ENCODE results near the gene SCAF4. TPM values are rescaled to one million over a fixed set of nuclear protein-coding genes. Genes with fewer than 3 reads are reported as not detected.
"Not testable (repeated sequence)": the region's sequence is repeated elsewhere in the genome, so short reads cannot be mapped to it uniquely, and the experiment has no call there.

The SCAF4 gene
- total RNA-seq, 2 experiments from 2014 or later, result 52.0 to 53.9 TPM

DNA sequence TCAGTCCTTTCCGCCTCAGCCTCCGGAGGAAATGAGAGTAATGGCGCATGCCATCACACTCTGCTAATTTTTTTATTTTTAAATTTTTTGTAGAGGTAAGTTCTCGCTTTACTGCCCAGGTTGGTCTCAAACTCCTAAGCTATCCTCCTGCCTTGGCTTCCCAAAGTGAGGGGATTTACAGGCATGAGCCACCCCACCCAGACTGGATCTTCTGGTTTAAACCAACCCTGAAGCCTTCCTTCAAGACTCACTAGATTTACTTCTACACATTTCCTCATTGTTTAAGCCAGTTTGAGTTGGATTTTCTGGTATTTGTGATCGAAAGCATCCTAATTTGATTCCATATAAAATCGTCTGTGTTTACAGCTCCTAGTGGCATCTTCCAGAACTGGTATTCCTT is 23.1 kb upstream of the SCAF4 start:
- H3K4me1 Mint-ChIP-seq, result no peaks in the 10 kb centered on the region

DNA sequence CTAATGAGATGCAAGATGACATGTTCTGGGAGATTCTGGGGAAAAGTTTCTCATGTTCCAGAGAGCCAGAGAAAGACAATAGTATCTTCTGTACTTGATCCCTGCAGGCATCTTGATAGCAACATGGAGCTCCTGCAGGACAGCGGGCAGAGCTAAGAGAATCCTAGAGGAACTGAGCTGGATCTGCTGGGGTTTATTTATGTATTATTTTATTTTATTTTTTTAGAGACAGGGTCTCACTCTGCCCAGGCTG is 22.7 kb upstream of the SCAF4 start:
- CTCF ChIA-PET, result no interaction called here
- H3K9me3 Mint-ChIP-seq (ENCODE audit: low read depth), result no peaks in the 10 kb centered on the region
- H3K4me1 Mint-ChIP-seq, result no peaks in the 10 kb centered on the region
- no peak for ATAC-seq
- DNase-seq, result no peak
- no peak overlapping the region for H3K27ac Mint-ChIP-seq
- H3K4me3 Mint-ChIP-seq, result no peak overlapping the region
- no peaks in the 10 kb centered on the region for H3K36me3 Mint-ChIP-seq
- H3K27me3 Mint-ChIP-seq, result no peaks in the 10 kb centered on the region

More for the DNA sequence above, 23.1 kb upstream of the SCAF4 start:
- CTCF ChIA-PET, result no interaction called here
- DNase-seq (no peak), ATAC-seq (no peak)
- H3K9me3 Mint-ChIP-seq (ENCODE audit: low read depth), result no peaks in the 10 kb centered on the region
- no peaks in the 10 kb centered on the region for H3K27me3 Mint-ChIP-seq
- H3K36me3 Mint-ChIP-seq, result no peaks in the 10 kb centered on the region
- H3K27ac Mint-ChIP-seq, result no peak overlapping the region
- no peak overlapping the region for H3K4me3 Mint-ChIP-seq

DNA sequence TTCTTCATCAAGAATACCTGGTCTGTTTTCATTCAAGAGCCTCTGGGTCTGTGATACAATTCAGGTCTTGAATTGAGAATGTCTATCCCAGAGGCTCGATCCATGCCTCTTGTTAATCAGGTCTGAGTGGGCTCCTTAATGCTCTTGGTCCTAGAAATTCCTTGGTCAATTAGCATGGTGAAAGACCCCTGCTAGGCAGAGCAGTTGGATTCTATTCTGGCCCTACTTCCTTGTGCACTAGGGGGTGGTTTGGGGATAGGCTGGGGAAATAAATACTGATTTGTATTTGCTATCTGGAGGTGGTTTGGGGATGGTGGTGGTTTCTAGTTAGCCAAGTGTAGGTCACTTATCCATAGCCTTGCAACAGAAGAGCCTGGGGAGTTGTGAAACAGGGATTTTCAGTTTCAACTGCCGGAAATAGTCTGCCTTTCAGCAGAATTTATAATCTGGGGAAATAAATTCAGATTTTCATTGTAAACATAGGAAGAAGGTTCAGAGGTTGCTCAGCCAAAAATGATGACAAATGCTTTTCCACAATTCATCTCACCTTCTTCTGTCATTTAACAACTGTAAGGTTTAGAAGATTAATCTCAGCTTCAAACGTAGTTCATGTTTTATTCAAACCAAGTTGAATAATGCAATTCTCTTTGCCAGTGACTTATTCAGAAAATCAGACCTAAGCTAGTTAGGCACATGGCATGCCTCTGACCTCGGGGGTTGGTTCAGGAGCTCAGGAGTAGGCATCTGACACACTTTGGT is 22.2 kb upstream of the SCAF4 start:
- Mint-ChIP-seq H3K9me3 (ENCODE audit: low read depth) (no peaks in the 10 kb centered on the region), H3K27me3 (peaks cover under 1% of the 10 kb centered on the region), H3K4me3 (no peak overlapping the region), H3K4me1 (no peaks in the 10 kb centered on the region), H3K27ac (no peak overlapping the region), H3K36me3 (no peaks in the 10 kb centered on the region)
- CTCF ChIA-PET, result interaction anchor here (0.6 kb wide), 1 partner anchor 952 kb away, joined by 3 read pairs; no protein-coding TSS in a partner anchor
- DNase-seq (no peak), ATAC-seq (no peak)

DNA sequence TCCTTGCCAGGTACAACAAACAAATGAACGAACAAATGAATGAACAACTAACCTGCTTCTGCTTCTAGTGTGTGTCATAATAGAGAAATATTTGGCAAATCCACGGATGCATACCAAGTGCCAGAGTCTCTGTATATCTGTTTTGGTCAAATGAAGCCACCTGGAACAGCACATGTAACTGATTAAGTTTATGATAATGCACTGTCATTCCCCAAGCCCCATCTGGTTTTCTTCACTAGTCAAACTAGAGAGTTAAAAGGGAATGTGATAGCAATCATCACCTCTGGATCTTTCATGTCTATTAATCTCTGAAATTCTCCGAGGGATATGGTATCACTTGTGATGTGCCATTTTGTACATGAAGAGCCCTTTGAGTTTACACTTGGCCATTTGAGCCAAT is 21.0 kb upstream of the SCAF4 start:
- Mint-ChIP-seq H3K4me1 (no peaks in the 10 kb centered on the region), H3K27ac (no peak overlapping the region), H3K4me3 (no peak overlapping the region), H3K36me3 (no peaks in the 10 kb centered on the region), H3K27me3 (peaks cover 2% of the 10 kb centered on the region), H3K9me3 (ENCODE audit: low read depth) (no peaks in the 10 kb centered on the region)
- CTCF ChIA-PET, result no interaction called here
- DNase-seq (no peak), ATAC-seq (no peak)

DNA sequence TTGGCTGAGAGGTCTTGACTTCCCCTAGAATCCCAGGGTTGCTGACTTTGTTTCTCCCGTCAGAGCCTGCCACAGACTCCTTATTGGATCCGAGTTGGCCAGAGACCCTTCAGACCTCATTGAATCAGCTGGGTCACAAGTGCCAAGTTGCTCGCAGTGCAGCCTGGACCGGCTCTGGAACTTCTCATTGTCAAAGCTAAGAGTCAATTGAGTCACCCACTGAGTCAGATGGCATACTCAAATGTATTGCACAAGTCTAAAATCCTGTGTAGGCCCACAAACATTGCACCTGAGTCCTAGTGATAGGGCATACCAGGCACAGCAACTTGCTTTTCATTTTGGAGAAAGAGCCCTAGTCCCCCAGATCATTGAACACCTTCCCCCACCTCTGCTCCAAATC is 20.4 kb upstream of the SCAF4 start:
- Mint-ChIP-seq H3K9me3 (ENCODE audit: low read depth) (no peaks in the 10 kb centered on the region), H3K36me3 (no peaks in the 10 kb centered on the region), H3K27me3 (peaks cover 2% of the 10 kb centered on the region), H3K4me1 (no peaks in the 10 kb centered on the region), H3K27ac (no peak overlapping the region), H3K4me3 (no peak overlapping the region)
- CTCF ChIA-PET, result no interaction called here
- DNase-seq (no peak), ATAC-seq (no peak)

DNA sequence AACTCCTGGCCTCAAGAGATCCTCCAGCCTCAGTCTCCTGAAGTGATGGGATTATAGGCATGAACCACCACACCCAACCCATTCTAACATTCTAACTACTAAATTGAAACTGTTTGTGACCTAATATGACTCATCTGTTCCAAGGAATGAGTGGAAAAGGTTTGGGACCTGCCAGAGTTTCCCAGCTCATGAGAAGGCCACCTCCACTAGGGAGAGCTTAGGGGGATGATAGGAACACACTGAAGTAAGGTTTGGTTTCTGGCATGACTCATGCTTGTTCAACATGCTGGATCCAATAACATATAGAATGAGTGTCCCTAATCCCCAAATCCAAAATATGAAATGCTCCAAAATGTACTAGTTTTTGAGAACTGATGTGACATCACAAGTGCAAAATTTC is 18.9 kb upstream of the SCAF4 start:
- H3K4me1 Mint-ChIP-seq, result no peaks in the 10 kb centered on the region
- H3K36me3 Mint-ChIP-seq, result peaks cover 4% of the 10 kb centered on the region
- ATAC-seq, result no peak
- no peak overlapping the region for H3K4me3 Mint-ChIP-seq
- H3K9me3 Mint-ChIP-seq (ENCODE audit: low read depth), result peaks cover 4% of the 10 kb centered on the region
- DNase-seq, result no peak
- CTCF ChIA-PET, result no interaction called here
- H3K27me3 Mint-ChIP-seq, result peaks cover 2% of the 10 kb centered on the region
- H3K27ac Mint-ChIP-seq, result no peak overlapping the region

DNA sequence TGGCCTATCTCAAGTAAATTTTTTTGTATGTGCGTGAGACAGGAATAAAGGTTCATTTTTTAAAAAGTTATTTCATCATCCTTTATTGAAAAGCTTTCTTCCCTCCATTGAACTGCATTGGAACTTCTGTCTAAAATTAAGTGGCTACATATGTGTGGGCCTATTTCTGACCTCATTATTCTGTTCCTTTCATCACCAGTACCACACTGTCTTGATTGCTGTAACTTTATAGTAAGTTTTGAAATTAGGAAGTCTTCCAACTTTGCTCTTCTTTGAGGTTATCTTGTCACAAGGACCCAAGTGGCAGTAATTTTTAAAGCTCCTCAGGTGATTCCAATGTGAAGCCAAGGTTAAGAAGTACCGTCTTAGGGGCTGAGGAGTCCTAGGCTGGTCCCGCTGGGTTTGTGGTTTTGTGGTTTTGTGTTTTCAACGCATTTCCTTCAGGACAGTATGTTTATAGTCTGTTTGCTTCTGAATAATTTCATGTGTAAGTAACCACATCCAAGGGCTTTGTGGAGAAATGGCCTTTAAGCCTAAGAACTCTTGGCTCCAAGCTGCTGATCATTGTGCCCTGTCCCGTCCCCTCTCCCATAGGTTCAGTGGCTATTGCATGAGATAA is 12.4 kb upstream of the SCAF4 start:
- peaks cover 2% of the 10 kb centered on the region for H3K27me3 Mint-ChIP-seq
- no peak for ATAC-seq
- peaks cover 9% of the 10 kb centered on the region for H3K36me3 Mint-ChIP-seq
- no peak overlapping the region for H3K4me3 Mint-ChIP-seq
- no peak overlapping the region for H3K27ac Mint-ChIP-seq
- DNase-seq, result no peak
- CTCF ChIA-PET, result no interaction called here
- peaks cover 8% of the 10 kb centered on the region for H3K9me3 Mint-ChIP-seq (ENCODE audit: low read depth)
- H3K4me1 Mint-ChIP-seq, result peaks cover 3% of the 10 kb centered on the region

DNA sequence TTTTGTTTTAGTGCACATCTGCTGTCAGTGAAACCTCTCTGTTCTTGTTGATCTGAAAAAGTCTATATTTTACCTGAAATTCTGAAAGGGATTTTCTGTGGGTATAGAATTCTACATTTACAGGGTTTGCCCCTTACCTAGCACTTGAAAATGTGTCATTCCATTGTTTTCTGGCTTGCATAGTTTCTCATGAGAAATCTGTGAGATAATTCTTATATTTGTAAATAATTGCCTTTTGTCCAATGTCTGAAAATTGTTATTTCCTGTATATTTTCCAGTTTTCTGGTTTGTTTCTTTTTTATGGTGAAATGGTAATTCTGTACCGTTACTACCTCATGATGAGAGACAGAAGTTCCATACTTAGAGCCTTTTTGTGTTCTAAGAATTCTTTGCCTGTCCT is 11.8 kb upstream of the SCAF4 start:
- no peak for ATAC-seq
- H3K4me3 Mint-ChIP-seq, result no peak overlapping the region
- CTCF ChIA-PET, result no interaction called here
- DNase-seq, result no peak
- H3K27ac Mint-ChIP-seq, result no peak overlapping the region
- H3K36me3 Mint-ChIP-seq, result peaks cover 9% of the 10 kb centered on the region
- no peaks in the 10 kb centered on the region for H3K27me3 Mint-ChIP-seq
- peaks cover 8% of the 10 kb centered on the region for H3K9me3 Mint-ChIP-seq (ENCODE audit: low read depth)
- H3K4me1 Mint-ChIP-seq, result peaks cover 3% of the 10 kb centered on the region

DNA sequence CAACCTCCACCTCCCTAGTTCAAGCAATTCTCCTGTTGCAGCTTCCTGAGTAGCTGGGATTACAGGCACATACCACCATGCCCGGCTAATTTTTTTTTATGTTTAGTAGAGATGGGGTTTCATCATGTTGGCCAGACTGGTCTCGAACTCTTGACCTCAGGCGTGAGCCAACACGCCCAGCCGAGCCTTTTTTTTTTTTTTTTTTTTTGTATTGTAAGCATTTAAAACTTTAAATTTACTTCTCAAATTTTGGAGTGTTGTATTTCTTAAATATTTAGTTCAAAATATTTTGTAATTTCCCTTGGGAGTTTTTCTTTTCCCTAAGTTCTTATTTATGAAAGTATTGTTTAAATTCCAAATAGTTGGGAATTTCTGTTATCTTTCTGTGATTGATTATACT is 9.2 kb upstream of the SCAF4 start:
- peaks cover 3% of the 10 kb centered on the region for H3K4me1 Mint-ChIP-seq
- CTCF ChIA-PET, result no interaction called here
- peaks cover 8% of the 10 kb centered on the region for H3K36me3 Mint-ChIP-seq
- peaks cover 6% of the 10 kb centered on the region for H3K9me3 Mint-ChIP-seq (ENCODE audit: low read depth)
- no peaks in the 10 kb centered on the region for H3K27me3 Mint-ChIP-seq
- H3K27ac Mint-ChIP-seq, result no peak overlapping the region
- DNase-seq, result no peak
- ATAC-seq, result no peak
- no peak overlapping the region for H3K4me3 Mint-ChIP-seq

DNA sequence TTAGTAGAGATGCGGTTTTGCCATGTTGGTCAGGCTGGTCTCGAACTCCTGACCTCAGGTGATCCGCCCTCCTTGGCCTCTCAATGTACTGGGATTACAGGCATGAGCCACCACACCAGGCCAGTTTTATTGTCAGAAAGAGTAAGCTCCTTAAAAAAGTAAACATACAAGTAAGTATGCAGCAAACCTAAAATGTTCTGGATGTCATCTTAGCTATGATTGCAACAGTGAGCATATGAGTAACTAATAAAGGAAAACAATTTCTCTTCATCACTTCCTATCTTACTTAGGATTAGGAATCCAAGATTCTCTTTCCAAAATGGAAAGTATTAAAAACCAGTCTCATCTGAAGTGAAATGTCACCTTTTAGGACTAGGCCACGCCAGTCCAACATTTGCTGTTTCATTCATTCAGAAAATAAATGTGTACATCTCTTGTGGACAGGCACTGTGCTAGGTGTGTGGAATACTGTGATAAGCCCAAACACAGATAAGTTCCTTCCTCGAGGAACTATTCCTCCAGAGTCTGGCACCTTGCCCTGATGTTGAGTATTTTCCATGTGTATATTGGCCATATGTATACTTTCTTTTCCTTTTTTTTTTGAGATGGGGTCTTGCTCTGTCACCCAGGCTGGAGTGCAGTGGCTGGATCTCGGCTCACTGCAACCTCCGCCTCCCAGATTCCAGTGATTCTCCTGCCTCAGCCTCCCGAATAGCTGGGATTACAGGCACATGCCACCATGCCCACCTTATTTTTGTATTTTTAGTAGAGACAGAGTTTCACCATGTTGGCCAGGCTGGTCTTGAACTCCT is 5.9 kb upstream of the SCAF4 start:
- CTCF ChIA-PET, result interaction anchor here (0.7 kb wide), 1 partner anchor 405 kb away, joined by 3 read pairs; no protein-coding TSS in a partner anchor

DNA sequence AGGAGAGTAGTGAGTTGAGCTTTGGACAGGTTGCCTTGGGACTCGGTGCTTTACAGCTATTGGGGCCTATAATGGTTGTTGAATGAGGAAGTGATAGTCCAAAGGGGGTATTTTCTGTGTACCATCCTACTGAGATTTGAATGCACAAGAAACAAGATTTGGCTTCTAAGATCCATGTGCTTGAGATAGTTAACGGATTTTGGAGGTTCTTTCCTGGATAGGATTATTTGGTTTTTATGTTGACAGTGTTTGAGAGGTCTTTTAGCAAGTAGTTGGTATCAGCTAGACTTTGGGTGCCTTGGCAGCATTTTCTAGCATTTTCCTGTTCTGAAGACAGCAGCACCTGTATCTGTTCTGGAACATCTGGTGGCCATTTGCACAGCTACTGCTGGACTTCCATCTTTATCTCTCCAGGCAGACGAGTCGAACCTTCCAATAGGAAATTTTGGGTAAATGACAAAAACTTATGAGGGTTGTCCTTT is 3.6 kb upstream of the SCAF4 start:
- DNase-seq, result no peak
- Mint-ChIP-seq H3K9me3 (ENCODE audit: low read depth) (no peaks in the 10 kb centered on the region), H3K4me3 (no peak overlapping the region), H3K27me3 (no peaks in the 10 kb centered on the region), H3K4me1 (peaks cover under 1% of the 10 kb centered on the region), H3K27ac (no peak overlapping the region), H3K36me3 (peaks cover 1% of the 10 kb centered on the region)
- no peak for ATAC-seq
- CTCF ChIA-PET, result no interaction called here

More for the DNA sequence above, 5.9 kb upstream of the SCAF4 start:
- not testable (repeated sequence) for H3K4me1 Mint-ChIP-seq; DNase-seq; ATAC-seq; H3K27me3 Mint-ChIP-seq; H3K27ac Mint-ChIP-seq; H3K4me3 Mint-ChIP-seq; H3K9me3 Mint-ChIP-seq (ENCODE audit: low read depth); H3K36me3 Mint-ChIP-seq

DNA sequence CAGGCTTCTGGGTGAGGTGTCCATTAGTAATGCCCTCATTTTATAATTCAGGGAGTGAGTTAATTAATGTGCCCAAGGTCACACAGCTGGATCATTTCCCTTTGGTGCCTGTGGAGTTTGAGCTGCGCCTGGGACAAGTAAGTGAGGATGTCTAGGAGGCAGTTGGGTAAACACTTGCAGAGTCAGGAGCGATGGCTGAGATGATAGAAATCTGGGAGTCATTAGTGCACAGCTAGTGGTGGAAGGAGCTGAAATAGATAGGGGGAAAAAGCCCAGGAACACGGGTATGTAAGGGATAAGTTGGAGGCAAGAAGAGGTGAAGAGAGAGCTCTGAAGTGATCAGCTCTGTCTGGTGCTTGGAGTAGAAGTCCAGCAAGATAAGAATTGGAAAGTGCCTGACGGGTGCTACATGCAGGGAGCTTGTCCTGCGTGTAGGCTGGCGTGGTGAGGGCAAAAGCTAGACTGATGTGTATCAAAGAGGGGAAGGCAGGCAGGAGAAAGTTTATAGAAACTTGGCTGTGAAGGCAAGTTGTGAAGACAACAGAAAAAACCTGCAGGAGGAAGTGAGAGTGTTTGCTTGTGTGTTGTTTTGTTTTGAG is 1.7 kb upstream of the SCAF4 start:
- no peak overlapping the region for H3K27ac Mint-ChIP-seq
- peaks cover 7% of the 10 kb centered on the region for H3K4me1 Mint-ChIP-seq
- no peaks in the 10 kb centered on the region for H3K9me3 Mint-ChIP-seq (ENCODE audit: low read depth)
- DNase-seq (no peak), ATAC-seq (no peak)
- peaks cover 2% of the 10 kb centered on the region for H3K36me3 Mint-ChIP-seq
- no peaks in the 10 kb centered on the region for H3K27me3 Mint-ChIP-seq
- CTCF ChIA-PET, result no interaction called here
- H3K4me3 Mint-ChIP-seq, result no peak overlapping the region

DNA sequence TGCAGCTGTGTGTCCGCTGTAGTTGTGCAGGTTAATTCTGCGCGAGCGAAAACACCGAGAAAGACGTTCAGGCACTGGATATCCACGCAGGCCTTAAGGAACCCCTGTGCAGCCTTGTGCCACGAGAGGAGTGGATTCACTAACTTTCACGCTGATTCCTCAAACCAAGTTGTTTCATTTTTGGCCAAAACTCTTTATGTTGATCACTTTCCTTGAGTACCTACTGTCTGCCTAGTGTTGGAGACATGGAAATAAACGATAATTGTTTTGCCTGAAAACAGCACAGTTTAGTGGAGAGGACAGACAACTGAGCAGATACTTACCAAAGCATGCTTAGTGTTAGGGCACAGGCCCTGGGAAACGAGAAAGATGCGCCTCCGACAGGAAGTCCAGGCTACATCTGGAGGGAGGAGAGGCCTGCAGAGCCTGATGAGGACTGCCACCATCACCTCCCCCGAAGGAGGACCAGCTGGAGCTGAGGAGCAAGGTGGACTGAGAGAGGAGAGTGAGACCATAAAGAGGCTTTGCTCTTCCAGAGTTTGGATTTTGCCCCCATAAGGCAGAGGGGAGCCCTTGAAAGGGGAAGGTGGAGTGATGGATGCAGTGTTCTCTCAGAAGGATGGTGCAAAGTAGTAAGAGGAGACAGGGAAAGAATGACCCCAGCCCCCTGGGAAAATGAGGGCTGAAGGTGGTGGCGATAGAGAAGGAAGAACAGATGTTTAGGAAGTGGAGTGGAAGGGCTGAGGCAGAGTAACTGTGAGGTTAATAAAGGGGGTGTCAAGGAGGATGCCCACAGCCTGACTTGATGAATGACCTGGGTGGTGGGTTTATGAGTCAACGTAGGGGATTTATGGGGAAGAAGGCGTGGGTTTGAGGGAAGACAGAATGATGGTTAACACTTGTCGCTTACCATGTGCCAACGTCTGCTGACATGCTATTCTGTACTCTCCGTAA is 956 bp upstream of the SCAF4 start:
- peaks cover 2% of the 10 kb centered on the region for H3K36me3 Mint-ChIP-seq
- CTCF ChIA-PET, result interaction anchor here (0.6 kb wide), 1 partner anchor 7 kb away, joined by 3 read pairs; no protein-coding TSS in a partner anchor
- DNase-seq, result peak; percentile 50
- H3K4me3 Mint-ChIP-seq, result no peak overlapping the region
- no peak for ATAC-seq
- no peak overlapping the region for H3K27ac Mint-ChIP-seq
- no peaks in the 10 kb centered on the region for H3K27me3 Mint-ChIP-seq
- H3K9me3 Mint-ChIP-seq (ENCODE audit: low read depth), result no peaks in the 10 kb centered on the region
- peaks cover 7% of the 10 kb centered on the region for H3K4me1 Mint-ChIP-seq
